Measurements from ENCODE around the gene NUSAP1. TPM values are rescaled to one million over a fixed set of nuclear protein-coding genes. Genes with fewer than 3 reads are reported as not detected.
"Not testable (repeated sequence)": the region's sequence is repeated elsewhere in the genome, so short reads cannot be mapped to it uniquely, and the experiment has no call there.

Gene NUSAP1
- total RNA-seq, 1 donor from 2014 or later, result 52.5 TPM

DNA sequence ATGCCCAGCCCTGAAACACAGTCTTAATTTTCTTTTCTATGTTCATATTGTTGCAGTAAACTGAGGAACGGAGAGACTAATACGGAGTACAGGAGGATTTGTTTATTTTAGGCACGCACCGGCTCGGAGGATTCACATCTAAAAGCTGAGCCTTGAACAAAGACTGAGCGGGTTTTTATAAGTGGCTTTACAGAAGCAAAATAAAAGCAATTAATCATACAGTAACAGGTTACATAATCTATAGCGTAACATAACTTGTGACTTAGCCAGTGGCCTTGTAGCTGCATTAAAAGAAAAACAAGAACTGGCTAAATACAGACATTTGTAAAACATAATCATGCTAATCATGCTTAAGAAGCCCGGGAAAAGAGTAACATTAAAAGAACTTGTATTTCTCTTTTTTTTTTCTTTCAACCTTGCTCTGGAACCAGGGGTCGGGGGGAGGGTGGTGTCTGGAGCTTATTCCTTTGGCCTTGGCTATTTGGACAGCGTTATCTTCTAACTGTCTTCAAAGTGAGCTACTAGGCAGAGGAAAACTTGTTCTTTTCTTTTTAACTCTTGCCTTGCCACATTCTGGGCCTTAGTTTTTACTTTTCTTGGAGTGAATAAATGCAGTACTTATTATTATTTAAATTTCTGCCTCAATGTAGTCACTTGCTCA lies 17.5 kb downstream of the NUSAP1 start:
- no peak for TF ChIP-seq CTCF (IDR thresholded peaks at IDR 0.05; ENCODE audit: unreplicated experiment)
- H3K4me3 Mint-ChIP-seq, result no peak overlapping the region
- peaks cover 25% of the 10 kb centered on the region for H3K36me3 Mint-ChIP-seq

GRCh38 chr15:41354371-41354770 lies 21.7 kb downstream of the NUSAP1 start:
- H3K4me3 Mint-ChIP-seq, result no peak overlapping the region

More for the DNA sequence above, 17.5 kb downstream of the NUSAP1 start:
- DNase-seq (ENCODE audit: low spot score in 2 of 2, unreplicated experiment in 2 of 2), result no peak
- no peak overlapping the region for H3K27ac Mint-ChIP-seq
- no peaks in the 10 kb centered on the region for H3K27me3 Mint-ChIP-seq (ENCODE audit: low read depth)
- H3K4me1 Mint-ChIP-seq, result no peaks in the 10 kb centered on the region
- no peaks in the 10 kb centered on the region for H3K9me3 Mint-ChIP-seq

GRCh38 chr15:41367418-41367817 lies 34.7 kb downstream of the NUSAP1 start:
- H3K9me3 Mint-ChIP-seq, result no peaks in the 10 kb centered on the region
- H3K36me3 Mint-ChIP-seq, result peaks cover 27% of the 10 kb centered on the region
- no peaks in the 10 kb centered on the region for H3K27me3 Mint-ChIP-seq (ENCODE audit: low read depth)

More at GRCh38 chr15:41354371-41354770, 21.7 kb downstream of the NUSAP1 start:
- TF ChIP-seq CTCF (IDR thresholded peaks at IDR 0.05; ENCODE audit: unreplicated experiment), result no peak
- no peaks in the 10 kb centered on the region for H3K4me1 Mint-ChIP-seq
- H3K9me3 Mint-ChIP-seq, result no peaks in the 10 kb centered on the region
- H3K27me3 Mint-ChIP-seq (ENCODE audit: low read depth), result no peaks in the 10 kb centered on the region
- peaks cover 28% of the 10 kb centered on the region for H3K36me3 Mint-ChIP-seq
- no peak for DNase-seq (ENCODE audit: low spot score in 2 of 2, unreplicated experiment in 2 of 2)
- no peak overlapping the region for H3K27ac Mint-ChIP-seq

GRCh38 chr15:41377978-41378377 lies 45.3 kb downstream of the NUSAP1 start:
- Mint-ChIP-seq H3K27me3 (ENCODE audit: low read depth) (no peaks in the 10 kb centered on the region), H3K4me3 (no peak overlapping the region), H3K4me1 (no peaks in the 10 kb centered on the region), H3K9me3 (peaks cover 6% of the 10 kb centered on the region), H3K27ac (no peak overlapping the region), H3K36me3 (peaks cover 24% of the 10 kb centered on the region)
- TF ChIP-seq CTCF (IDR thresholded peaks at IDR 0.05; ENCODE audit: unreplicated experiment), result no peak
- DNase-seq (ENCODE audit: low spot score in 2 of 2, unreplicated experiment in 2 of 2), result no peak

More at GRCh38 chr15:41367418-41367817, 34.7 kb downstream of the NUSAP1 start:
- DNase-seq (ENCODE audit: low spot score in 2 of 2, unreplicated experiment in 2 of 2), result no peak
- H3K27ac Mint-ChIP-seq, result no peak overlapping the region
- H3K4me3 Mint-ChIP-seq, result no peak overlapping the region
- H3K4me1 Mint-ChIP-seq, result no peaks in the 10 kb centered on the region
- TF ChIP-seq CTCF (IDR thresholded peaks at IDR 0.05; ENCODE audit: unreplicated experiment), result no peak

DNA sequence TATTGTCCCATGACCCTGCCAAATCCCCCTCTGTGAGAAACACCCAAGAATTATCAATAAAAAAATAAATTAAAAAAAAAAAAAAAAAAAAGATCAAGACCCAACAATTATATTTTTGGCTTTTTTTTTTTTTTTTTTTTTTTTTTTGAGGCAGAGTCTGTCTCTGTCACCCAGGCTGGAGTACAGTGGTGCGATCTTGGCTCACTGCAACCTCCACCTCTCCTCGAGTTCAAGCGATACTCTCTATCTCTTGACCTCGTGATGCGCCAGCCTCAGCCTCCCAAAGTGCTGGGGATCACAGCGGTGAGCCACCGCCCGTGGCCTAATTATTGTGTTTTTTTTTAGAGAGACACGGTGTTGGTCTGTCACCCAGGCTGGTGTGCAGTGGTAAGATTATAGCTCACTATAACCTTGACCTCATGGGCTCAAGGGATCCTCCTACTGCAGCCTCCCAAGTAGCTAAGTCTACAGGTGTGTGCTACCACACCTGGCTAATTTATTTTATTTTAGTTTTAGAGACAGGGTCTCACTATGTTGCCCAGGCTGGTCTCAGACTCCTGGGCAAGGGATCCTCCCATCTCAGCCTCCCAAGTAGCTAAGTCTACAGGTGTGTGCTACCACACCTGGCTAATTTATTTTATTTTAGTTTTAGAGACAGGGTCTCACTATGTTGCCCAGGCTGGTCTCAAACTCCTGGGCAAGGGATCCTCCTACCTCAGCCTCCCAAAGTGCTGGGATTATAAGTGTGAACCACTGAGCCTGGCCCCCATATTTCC lies 51.5 kb downstream of the NUSAP1 start:
- peaks cover 29% of the 10 kb centered on the region for H3K36me3 Mint-ChIP-seq
- not testable (repeated sequence) for H3K4me3 Mint-ChIP-seq; H3K27ac Mint-ChIP-seq; H3K4me1 Mint-ChIP-seq; H3K9me3 Mint-ChIP-seq; H3K27me3 Mint-ChIP-seq (ENCODE audit: low read depth); DNase-seq (ENCODE audit: low spot score in 2 of 2, unreplicated experiment in 2 of 2)

GRCh38 chr15:41387646-41388045 lies 55.0 kb downstream of the NUSAP1 start:
- Mint-ChIP-seq H3K9me3 (no peaks in the 10 kb centered on the region), H3K36me3 (peaks cover 12% of the 10 kb centered on the region), H3K4me1 (no peaks in the 10 kb centered on the region), H3K27ac (peak overlapping the region; percentile 33), H3K4me3 (no peak overlapping the region), H3K27me3 (ENCODE audit: low read depth) (no peaks in the 10 kb centered on the region)
- DNase-seq (ENCODE audit: low spot score in 2 of 2, unreplicated experiment in 2 of 2), result no peak
- no peak for TF ChIP-seq CTCF (IDR thresholded peaks at IDR 0.05; ENCODE audit: unreplicated experiment)

Measured in mesothelial cell of epicardium (in vitro differentiated cells).